Left cardiac atrium (tissue), 4 donors: ENCODE measurements around the gene METAP2. TPM values are rescaled to one million over a fixed set of nuclear protein-coding genes. Genes with fewer than 3 reads are reported as not detected.
"Not testable (repeated sequence)": the region's sequence is repeated elsewhere in the genome, so short reads cannot be mapped to it uniquely, and the experiment has no call there.

ENCODE experiments used
- ATAC-seq, 2 donors: fragments of 200-7000 bp; cut with Tn5 transposase; one replicate each; pipeline ENCODE4 v1.9.1; 2020; ENCODE audit warnings: mild to moderate bottlenecking in 2 of 2, moderate library complexity in 2 of 2
- DNase-seq: peaks from one replicate; pipeline ENCODE4 v3.0.0-alpha.2; 2020
- intact Hi-C, 2 donors: fragments of 100-400 bp; cut with DNase I; formaldehyde crosslinking; loops; one replicate each; pipeline versions ENCODE4 v1.14.1 to v1.15.1; 2022 to 2023
- total RNA-seq, 2 donors: library from RNA; stranded (reverse); fragmentation: NEBNext Ultra II Directional; extraction: Animal tissue kit (Norgen Biotek cat#: 25700); gene quantifications; one replicate each; pipeline ENCODE4 v1.2.1, GENCODE V29; 2021
- donor health status: DM: no; HTN: yes; CAD: no.
- donor health status: DM: no; HTN: yes; CAD: no; lungs with severe emphysema.
- donor health status: DM: yes; HTN: yes; CAD: no.
- donor health status: Dilated cardiomyopathy.

METAP2 gene
- total RNA-seq, 2 donors from 2014 or later, result 51.9 to 60.2 TPM

- intact Hi-C loops, result no loop called here
- DNase-seq (no peak), ATAC-seq (no peak)
Measured at GRCh38 chr12:95460105-95460504, 13.8 kb upstream of the METAP2 start.

GRCh38 chr12:95460896-95461295, 13.1 kb upstream of the METAP2 start:
- intact Hi-C loops, result no loop called here
- no peak for ATAC-seq
- no peak for DNase-seq

- DNase-seq, result no peak
- intact Hi-C loops, result no loop called here
- ATAC-seq, result no peak
Measured at GRCh38 chr12:95462081-95462480, 11.9 kb upstream of the METAP2 start.

GRCh38 chr12:95462551-95462950, 11.4 kb upstream of the METAP2 start:
- intact Hi-C loops, result no loop called here
- ATAC-seq (no peak), DNase-seq (no peak)

GRCh38 chr12:95463050-95463449, 10.9 kb upstream of the METAP2 start:
- DNase-seq, result no peak
- no peak for ATAC-seq
- intact Hi-C loops, result no loop called here

- ATAC-seq, DNase-seq, intact Hi-C loops: not testable (repeated sequence)
Measured at GRCh38 chr12:95463776-95464175, 10.2 kb upstream of the METAP2 start.

- DNase-seq, result no peak
- intact Hi-C loops, result no loop called here
- no peak for ATAC-seq
Measured at GRCh38 chr12:95465275-95465674, 8.7 kb upstream of the METAP2 start.

- intact Hi-C loops, result loop anchor here (5.0 to 10.0 kb wide), 2 partner anchors 88 to 115 kb away; no protein-coding TSS in a partner anchor
- ATAC-seq (no peak), DNase-seq (no peak)
Measured at GRCh38 chr12:95470300-95470699, 3.7 kb upstream of the METAP2 start.

GRCh38 chr12:95473231-95473883, 595 bp upstream of the METAP2 start:
- intact Hi-C loops, result loop anchor here (5.0 to 10.0 kb wide), 2 partner anchors 91 to 119 kb away; no protein-coding TSS in a partner anchor
- no peak for DNase-seq

GRCh38 chr12:95474660-95474958, 657 bp downstream of the METAP2 start:
- DNase-seq (no peak), ATAC-seq (no peak)
- intact Hi-C loops, result loop anchor here (5.0 to 10.0 kb wide), 2 partner anchors 92 to 120 kb away; no protein-coding TSS in a partner anchor

More at GRCh38 chr12:95473231-95473883, 595 bp upstream of the METAP2 start:
- ATAC-seq, result peak; percentile 60 to 75

- intact Hi-C loops, result no loop called here
- ATAC-seq (no peak), DNase-seq (no peak)
Measured at GRCh38 chr12:95480230-95480629, 6.3 kb downstream of the METAP2 start.

- ATAC-seq (no peak), DNase-seq (no peak)
- intact Hi-C loops, result no loop called here
Measured at GRCh38 chr12:95481072-95481471, 7.1 kb downstream of the METAP2 start.

GRCh38 chr12:95481888-95482287, 7.9 kb downstream of the METAP2 start:
- DNase-seq (no peak), ATAC-seq (no peak)
- intact Hi-C loops, result no loop called here

- ATAC-seq, intact Hi-C loops, DNase-seq: not testable (repeated sequence)
Measured at GRCh38 chr12:95482564-95482963, 8.6 kb downstream of the METAP2 start.

- intact Hi-C loops, result no loop called here
- DNase-seq, result no peak
- no peak for ATAC-seq
Measured at GRCh38 chr12:95484524-95484923, 10.6 kb downstream of the METAP2 start.

GRCh38 chr12:95487024-95487423, 13.1 kb downstream of the METAP2 start:
- DNase-seq (no peak), ATAC-seq (no peak)
- intact Hi-C loops, result no loop called here

- no peak for ATAC-seq
- intact Hi-C loops, result no loop called here
- DNase-seq, result no peak
Measured at GRCh38 chr12:95492462-95492861, 18.5 kb downstream of the METAP2 start.

- ATAC-seq (no peak), DNase-seq (no peak)
- intact Hi-C loops, result no loop called here
Measured at GRCh38 chr12:95494888-95495287, 20.9 kb downstream of the METAP2 start.

- intact Hi-C loops, result no loop called here
- DNase-seq (no peak), ATAC-seq (no peak)
Measured at GRCh38 chr12:95495433-95495832, 21.5 kb downstream of the METAP2 start.

GRCh38 chr12:95497031-95497430, 23.1 kb downstream of the METAP2 start:
- intact Hi-C loops, result no loop called here
- no peak for ATAC-seq
- no peak for DNase-seq

GRCh38 chr12:95498968-95499367, 25.0 kb downstream of the METAP2 start:
- intact Hi-C loops, result no loop called here
- ATAC-seq (no peak), DNase-seq (no peak)

GRCh38 chr12:95499772-95500171, 25.8 kb downstream of the METAP2 start:
- intact Hi-C loops, result no loop called here
- ATAC-seq (no peak), DNase-seq (no peak)
